Activated CD4-positive, CD25-positive, alpha-beta regulatory T cell treated with anti-CD3 and anti-CD28 coated beads, Interleukin-2, amount 50 U/mL, for 72 hours (primary cell): ENCODE results near the gene HHIP.

Source experiments
- DNase-seq: peaks from one replicate; pipeline ENCODE4 v3.0.0; 2021

HHIP gene

DNA sequence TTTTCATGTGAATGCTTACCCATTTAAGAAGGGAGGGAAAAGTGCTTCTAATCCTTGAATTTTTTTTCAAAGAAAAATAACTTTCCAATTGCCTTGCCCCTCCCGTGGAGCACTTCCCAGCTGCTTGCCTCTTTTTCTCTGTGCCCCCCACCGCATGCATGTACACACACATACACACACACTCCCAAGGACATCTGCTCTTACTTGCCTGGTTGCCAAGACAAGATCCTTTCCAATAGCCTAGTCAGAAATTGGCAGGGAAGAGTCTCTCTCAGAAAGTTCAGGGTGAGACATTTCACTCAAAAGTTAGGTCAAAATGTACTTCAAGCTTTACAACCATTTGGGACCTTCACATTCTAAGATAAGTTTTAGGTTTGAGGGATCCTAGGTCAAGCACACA lies 10.9 kb downstream of the HHIP start:
- DNase-seq, result no peak

DNA sequence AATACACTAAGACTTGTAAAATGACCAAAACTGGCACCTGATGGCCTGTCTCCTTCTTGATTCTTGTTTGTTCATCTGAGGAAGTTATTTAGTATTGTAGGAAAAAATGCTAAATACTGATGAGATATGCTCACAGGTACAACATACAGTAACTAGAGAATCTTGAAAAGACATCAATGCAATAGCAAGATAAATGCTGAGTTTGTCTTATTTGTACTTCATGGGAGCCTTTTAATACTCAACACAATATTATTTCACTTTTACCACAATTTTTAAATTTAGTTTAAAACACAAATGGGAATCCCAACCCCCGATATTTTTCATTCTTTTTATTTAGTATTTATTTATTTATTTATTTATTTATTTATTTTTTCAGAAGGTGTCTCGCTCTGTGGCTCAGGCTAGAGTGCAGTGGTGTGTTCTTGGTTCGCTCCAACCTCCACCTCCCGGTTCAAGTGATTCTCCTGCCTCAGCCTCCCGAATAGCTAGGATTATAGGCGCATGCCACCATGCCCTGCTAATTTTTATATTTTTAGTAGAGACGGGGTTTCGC lies 12.1 kb downstream of the HHIP start:
- DNase-seq, result no peak

DNA sequence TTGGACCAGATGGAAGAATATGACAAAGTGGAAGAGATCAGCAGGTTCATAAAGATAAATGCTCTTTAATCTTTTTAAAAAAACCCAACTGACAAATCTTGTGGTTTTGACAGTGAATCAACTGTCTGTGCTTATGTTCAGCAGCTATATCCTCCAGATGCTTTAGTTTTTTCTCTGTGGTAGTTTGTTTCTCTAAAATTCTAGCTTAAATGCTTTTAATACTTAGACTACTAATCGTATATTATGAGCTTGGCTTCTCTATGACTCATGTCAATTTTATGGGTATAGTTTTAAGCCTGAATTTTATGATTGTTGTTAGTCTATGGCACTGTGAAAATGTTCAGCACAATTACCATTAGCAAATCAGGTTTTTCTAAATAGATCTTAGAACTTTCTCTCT lies 12.9 kb downstream of the HHIP start:
- DNase-seq, result no peak

DNA sequence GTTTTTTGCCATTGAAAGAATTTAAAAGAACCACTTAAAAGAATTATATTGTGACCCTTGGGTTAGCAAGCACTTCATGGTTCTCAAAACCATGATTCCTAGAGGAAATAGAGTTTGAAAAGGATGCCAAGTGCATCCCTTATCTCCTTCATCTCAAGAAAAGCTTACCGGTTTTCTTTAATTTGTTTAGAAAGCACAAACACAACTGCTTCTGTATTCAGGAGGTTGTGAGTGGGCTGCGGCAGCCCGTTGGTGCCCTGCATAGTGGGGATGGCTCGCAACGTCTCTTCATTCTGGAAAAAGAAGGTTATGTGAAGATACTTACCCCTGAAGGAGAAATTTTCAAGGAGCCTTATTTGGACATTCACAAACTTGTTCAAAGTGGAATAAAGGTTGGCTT lies 13.5 kb downstream of the HHIP start:
- no peak for DNase-seq

DNA sequence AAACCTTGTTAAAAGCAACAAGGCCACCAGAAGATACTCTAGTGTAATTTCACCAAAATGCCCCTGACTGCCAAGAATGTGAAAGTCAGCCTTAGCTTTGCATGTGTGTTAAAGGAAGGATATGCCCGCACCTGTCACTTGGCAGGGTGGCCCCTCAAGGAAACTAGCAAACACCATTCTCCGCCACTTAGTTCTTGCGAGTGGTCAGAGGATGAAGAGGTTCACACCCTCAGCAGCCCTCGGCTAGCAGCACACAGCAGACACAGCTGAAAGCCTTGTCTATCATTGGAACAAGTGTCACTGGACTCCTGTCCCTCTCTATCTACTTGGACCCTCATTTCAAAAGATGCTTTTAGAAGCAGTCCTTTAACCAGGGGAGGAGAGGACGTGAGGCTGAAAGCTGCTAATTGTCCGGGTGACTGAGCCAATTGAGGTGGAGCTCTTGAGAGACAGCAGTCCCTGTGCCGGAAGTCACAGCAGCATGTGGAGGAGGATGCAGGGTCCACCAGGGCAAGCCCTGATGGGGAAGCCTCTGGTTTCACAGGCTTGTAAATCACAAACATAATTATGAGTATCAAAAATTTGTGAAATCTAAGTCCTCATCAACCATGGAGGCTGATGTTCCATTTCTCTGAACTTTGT lies 18.0 kb downstream of the HHIP start:
- DNase-seq, result no peak

DNA sequence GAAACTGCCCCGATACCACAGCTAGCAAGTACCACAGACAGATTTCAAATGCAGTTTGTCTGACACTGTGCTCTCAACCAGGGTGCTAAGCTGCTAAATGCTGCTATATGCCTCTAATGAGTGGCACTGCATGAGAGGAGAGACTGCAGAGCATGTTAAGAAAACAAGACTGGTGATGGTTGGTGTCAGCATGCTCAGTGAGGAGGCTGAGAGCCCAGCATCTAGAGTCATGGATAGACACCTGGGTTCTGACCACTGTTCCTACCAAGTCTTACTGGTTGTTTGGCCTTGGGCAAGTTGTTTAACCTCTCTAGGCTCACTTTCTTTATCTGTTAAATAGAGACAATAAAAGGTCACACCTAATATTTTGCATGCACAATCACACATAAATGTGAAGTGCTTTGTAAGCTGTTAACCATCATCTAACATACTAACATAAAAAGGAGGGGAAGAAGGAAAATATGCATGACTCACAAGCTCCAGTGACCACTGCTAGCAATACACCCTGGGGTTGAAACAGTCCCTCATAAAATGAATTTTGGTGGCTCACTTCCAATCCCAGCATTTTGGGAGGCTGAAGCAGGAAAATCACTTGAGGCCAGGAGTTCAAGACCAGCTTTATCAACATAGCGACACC lies 20.7 kb downstream of the HHIP start:
- no peak for DNase-seq

DNA sequence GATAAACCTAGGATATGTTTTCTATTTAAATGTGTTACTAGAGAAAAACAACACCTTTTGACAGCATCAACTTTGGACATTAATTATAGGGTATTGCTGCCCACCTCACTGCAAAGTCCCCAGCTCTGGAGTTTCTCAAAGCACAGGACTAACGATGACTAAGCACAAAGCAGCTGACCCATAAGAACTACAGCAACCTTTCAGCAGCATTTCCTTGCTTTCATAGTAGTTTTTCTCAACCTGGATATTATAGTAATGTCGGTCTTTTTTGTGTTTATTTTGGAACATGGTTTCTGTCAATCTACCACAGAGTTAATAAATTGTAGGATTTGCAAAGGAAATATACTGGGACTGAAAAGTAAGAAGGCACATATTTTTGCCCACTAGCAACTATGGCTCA lies 21.5 kb downstream of the HHIP start:
- no peak for DNase-seq

DNA sequence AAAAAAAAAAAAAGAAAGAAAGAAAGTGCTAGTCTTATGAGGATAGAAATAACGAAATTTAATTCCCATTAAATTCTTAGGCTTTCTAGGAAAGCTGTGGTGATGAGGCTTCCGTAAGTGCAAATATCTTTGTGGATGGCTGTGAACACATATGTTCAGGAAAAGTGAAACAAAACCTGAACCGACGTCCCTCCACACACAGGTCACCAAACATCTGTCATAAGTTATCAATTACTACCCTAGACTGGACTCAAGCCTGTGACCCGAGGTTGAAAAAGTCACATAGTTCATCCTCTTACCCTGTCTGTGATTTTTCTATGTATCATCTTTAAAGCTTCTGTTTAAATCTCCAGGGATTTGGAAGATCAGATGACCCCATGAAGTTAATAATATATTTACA lies 24.8 kb downstream of the HHIP start:
- DNase-seq, result no peak

DNA sequence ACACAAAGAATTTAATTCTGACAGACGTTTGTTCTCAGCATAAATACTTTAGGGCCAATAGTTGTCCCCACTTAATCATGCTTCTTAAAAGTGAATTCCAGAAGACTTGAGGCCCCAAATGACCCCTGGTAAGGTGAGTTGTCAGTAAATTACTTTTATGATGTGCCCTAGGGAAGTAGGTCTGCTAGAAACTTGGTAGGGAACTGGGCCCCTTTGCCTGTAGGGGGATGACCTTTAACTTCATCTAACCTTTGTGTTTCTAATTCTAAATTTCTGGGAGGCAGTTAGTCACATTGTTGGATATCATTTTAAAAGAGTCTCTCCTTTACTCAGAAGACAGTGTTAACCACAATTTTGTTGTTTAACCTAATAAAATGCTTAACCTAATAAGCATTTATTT lies 28.8 kb downstream of the HHIP start:
- DNase-seq, result no peak

DNA sequence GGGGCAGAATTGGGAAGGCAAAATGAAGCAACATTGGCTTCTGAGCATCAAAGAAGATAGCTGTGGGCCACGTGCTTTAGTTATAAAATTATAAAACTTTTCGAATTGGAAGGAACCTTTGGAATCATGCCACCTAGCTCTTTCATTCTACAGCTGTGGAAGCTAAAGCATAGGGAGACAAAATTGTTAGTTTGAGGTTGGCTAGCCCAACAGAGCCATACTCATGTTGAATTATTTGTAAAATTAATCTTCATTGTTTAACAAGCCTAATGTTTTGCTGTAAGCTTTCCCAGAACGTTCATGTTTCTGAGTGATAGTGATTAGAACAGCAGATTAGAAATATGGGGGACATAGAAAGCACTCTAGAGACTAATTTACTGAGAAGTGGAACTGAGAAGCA lies 35.9 kb downstream of the HHIP start:
- no peak for DNase-seq

DNA sequence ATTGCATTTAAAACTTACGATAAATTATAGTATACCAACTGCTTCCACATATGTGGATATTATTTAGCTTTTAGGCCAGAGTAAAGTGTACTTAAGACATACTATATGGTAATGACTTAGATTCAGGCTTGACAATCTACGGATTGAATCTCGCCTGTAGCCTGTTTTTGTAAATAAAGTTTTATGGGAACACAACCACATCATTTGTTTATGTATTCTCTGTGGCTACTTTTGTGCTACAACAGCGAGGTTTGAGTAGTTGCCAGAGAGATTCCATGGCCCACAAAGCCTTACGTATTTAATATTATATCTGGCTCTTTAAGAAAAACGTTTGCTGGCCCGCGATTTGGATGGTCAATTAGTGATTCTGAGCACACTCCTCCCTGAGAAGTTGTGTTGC lies 37.6 kb downstream of the HHIP start:
- no peak for DNase-seq

DNA sequence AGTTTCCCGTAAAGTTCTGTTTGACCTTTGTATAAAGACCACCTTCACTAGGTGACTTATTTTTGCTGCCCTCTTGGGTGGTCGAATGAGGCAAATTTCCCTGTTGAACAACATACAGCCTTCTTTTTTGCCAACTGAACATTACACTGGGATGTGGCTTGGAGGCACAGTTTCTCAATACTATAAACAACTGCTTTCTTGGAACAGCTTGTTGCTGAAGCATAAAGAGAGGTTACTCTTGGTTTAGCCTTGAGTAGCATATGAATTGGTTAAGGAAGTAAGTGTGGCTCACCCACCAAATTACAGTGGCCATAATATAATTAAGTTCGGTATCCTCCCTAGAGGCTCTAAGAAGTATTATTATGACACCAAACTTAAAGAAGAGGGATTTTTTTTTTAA lies 40.0 kb downstream of the HHIP start:
- DNase-seq, result no peak

DNA sequence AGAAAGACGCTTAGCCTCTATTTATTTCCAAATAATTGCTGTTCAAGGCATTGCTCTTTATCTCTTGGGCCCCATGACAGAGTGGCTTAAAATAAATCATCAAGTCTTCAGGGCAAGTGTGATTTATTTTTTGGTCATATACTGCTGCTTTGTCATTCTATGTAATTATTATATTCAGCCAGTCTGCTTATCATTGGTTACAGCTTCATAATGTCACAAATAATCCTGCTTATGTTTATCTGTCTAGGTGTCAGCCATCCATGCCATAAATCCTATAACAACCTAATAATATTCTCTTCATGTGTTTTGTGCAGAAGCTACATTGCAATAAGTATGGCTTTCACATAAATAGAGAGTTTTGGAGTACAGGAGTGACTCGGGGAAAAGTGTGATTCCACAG lies 41.0 kb downstream of the HHIP start:
- no peak for DNase-seq

DNA sequence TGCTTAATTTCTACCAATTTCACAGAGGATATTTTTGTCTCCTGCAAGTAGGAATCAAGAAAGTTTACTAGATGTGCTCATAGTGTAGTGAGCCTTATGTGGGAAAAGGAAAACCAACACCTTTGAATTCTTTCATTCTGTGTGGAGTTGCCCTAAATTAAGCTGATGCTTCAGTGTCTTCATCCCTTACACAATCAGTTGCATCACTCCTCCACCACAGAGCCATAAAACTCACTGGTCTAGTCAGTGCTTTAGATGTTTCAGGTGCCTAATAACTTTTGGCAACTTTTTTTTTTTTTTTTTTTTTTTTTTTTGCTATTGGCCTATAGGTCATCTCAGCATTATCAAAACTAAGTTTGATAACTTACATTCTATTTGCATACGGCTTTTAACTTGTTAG lies 41.5 kb downstream of the HHIP start:
- no peak for DNase-seq

DNA sequence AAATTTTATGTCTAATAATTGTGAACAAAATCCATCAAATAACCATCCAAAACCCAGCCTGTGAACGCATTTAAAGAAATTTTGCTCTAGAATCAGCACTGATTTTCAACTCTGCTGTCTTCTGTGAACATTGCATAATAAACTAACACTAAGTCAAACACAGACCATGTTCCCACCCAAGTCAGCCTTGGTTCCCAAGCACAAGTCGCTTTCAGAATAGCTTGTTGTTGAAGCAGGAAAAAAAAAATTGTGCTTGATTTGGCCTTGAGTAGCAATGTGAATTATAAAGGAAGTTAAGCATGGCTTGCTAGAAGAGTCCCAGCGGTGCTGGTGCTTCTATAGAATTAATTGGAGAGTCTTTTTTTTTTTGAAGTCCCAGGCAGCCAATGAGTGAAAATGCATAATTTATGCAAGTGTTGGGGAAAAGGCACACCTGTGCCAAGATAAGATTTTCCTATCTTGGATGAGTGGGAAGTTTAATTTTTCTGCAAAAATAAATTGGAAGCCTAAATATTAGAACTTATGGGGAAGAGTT lies 42.1 kb downstream of the HHIP start:
- DNase-seq, result no peak

DNA sequence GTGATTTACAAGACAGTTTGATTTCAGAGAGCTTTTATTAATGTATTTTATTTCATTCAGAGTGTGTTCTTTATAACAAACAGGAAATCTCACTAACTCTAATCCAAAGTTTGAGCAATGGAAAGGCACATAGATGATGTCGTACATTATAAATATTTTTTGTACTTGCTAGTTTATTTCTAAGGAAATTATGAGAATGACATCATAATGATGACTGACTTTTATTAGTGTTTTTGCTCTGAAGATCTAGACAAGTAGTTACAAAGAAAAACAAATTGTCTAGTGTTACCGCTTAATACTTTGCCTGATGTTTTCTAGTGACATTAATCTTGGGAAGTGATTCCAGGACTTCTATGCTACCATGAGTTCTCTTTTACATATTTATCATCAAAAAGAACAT lies 43.2 kb downstream of the HHIP start:
- DNase-seq, result no peak

DNA sequence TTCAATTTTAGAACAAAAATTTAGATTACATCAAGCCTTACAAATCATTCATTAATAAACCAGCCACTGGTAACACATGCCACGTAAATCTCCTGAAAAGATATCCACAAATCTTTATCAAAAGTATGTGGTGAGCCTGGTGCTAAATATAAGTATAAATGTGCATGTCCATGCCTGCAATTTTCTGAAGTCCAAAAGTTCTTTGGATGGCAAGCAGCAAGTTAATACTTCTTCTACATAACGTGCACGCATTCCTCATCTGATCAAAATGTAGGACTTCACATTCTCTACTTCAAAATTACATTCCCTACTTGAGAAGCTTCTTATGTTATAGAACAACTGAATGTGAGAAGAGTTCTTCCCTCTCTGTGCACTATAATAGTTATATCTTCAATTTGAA lies 49.8 kb downstream of the HHIP start:
- no peak for DNase-seq

DNA sequence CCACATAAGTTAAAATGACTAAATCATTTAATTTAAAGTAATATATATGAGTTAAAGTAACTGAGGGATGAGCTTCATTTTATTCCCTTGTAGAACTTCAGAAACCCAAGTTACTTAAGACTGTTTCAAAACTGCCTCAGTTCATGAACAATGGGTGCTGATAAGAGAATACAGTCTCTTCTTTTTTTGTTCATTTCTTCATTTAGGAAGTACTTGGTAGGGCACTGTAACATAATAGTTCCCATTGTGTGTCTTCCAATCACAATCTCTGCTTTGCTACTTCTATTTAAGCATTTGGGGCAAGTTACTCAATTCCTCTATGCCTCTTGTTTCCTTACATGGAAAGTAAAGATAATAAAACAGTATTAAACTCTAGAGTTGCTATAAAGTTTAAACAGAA lies 50.4 kb downstream of the HHIP start:
- DNase-seq, result no peak

DNA sequence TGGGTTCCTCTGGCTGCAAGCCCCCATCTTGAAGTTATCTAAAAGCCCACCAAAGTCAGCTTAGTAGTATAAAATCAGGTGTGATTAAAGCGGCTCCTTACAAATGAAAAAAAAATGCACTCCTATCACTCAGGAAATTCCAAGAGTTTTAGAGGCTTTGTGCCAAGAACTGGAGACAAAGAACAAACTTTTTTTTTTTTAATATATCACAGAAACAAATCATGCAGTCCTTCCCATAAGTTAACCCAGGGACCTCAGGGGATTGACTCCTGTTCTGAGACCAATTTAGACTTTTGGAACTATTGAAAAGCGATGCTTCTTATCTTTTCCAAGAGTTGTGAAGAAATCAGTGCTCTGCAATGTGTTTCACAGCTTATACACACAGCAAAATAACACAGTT lies 53.6 kb downstream of the HHIP start:
- no peak for DNase-seq

DNA sequence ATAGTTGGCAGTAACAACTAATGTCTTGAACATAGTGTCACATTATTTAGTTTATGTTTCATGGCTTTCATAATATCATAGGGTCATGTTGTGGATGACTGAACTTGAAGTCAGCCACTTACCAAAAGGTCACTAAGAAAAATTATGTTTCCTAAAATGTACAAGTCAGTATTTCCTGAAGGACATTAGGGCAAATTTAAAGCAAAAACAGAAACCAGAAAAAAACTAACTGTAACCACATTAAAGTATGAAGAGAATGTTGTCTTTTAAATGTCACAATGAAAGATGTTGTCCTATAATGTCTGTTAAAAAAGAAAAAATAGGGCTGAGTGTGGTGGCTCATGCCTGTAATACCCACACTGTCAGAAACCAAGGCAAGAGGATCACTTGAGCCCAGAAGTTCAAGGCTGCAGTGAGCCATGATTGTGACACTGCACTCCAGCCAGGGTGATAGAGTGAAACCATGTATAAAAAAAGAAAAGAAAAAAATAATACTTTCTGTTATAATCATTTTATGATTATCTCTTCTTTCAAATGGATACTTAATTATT lies 55.8 kb downstream of the HHIP start:
- no peak for DNase-seq

DNA sequence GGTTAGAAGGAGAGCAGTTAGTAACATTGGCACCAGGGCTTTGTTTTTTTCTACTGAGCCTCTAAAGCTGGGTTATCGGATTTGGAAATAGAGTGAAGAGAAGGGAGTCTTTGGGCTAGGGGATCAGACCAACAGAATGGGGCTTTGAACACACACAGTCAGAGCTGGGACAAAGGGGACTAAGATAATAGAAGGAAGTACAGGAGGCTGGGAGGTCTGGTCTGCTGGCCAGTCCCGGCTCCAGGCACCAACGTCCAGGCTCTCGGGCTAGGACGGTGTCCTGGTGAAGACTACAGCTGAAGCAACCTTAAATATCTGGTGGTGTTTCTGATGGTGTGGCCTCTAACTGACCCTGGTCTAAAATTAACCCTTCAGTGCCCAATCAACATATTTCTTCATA lies 57.5 kb downstream of the HHIP start:
- DNase-seq, result no peak

DNA sequence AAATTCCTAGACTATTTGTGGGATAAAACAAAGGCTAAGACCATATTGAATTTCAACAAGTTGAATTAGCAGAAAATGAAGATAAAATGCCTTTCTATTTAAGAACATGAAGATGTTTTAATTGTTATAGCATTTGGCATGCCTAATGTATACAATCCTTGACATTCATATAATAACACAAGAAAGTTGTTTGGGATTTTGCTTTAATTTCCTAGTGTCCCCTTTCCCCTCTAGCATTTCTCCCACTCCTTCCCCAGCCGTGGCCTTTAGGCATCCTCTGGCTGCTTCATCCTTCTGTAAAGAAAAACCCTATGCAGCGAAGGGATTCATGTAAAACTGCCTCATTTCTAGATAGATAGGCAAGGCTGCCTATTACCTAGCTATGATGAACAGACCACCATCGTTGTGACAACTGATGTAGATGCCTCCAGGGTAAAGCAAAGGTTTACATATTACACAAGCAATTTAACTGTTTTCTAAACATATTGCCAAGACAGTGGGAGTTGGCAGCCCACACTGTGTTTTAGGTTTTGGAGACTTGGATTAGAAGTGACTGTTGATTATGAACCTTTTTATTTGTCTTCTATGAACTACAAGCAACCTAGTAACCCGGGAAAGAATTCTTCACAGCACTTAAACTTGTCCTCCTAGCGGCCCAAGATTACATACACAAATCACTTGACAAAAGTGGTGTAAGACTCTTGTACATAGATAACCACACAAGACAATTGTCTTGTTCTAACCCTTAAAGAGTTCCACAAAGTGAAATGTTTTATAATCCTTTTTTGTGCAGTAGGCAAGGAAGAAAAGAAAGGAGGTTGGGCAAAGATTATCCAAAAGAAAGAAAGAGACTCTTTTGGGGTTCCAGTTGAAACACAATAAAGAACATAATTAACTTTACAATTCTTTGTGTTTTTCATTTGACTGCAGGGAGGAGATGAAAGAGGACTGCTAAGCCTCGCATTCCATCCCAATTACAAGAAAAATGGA lies 59.9 kb downstream of the HHIP start:
- DNase-seq, result no peak

DNA sequence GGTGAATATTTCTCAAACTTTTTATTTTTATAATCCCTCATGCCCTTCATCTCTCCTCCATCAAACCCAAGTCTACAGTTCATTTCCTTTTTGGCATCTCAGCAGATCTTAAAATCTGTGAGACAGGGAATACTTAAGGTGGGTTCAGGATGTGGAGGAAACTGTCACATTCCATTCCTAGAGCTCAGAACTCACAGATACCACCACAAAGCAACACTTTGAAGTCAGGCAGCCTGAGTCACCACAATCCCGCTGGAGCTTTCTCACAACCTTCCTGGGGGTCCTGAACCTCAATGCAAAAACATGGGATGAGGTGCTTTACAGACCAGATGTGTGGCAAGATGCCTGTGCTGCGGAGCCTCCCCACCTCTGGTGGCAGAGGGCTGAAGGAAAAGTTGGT lies 63.2 kb downstream of the HHIP start:
- no peak for DNase-seq
